SKM-1 (cell line): ENCODE results near the gene NAA30.

ENCODE experiments used
- DNase-seq: peaks from one replicate; lab custom pipeline; 2025; ENCODE audit not compliant: unreplicated experiment; lab: John Stamatoyannopoulos, UW

The NAA30 gene

GRCh38 chr14:57392830-57393229 is 2.4 kb downstream of the NAA30 start:
- no peak for DNase-seq

DNA sequence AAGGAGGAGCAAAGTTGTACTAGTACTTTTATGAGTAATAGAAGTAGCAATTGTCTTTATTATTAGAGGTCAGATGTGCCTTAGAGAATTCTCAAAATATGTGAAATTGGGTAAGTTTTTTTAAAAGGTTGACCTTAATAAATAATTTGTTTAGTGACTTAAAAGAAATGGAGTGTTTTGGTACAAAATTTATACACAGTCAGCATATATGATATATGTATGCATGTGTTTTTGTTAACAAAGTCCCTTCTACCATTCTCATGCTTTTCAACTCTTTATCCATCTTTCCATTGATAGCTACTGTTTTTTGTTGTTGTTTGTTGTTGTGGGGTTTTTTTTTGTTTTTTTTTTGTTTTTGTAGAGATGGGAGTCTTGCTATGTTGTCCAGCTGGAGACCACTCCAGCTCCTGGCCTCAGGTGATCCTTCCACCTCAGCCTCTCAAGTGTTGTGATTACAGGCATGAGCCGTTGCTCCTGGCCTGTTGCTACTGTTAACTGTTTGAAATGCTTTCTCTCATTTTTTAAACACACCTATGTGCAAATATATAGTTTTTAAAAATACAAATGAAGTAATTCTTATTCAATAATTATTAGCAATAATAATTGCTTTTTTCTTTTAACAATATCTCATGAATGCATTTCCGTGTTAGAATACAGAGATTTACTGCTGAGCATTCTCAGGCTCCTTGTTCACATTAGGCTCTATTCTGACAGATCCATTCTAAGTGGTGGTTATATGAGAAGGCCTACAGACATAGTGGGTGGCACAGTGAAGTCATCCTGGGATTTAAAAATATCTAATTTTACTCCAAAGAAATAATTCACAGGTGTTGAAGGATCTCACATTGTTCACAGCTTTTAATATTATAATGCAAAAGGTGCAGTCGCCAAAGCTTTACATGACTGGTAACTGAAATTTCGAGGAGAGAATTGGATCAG is 10.4 kb downstream of the NAA30 start:
- DNase-seq = no peak

- DNase-seq = no peak
Observed at GRCh38 chr14:57401501-57401900, 11.1 kb downstream of the NAA30 start.

DNA sequence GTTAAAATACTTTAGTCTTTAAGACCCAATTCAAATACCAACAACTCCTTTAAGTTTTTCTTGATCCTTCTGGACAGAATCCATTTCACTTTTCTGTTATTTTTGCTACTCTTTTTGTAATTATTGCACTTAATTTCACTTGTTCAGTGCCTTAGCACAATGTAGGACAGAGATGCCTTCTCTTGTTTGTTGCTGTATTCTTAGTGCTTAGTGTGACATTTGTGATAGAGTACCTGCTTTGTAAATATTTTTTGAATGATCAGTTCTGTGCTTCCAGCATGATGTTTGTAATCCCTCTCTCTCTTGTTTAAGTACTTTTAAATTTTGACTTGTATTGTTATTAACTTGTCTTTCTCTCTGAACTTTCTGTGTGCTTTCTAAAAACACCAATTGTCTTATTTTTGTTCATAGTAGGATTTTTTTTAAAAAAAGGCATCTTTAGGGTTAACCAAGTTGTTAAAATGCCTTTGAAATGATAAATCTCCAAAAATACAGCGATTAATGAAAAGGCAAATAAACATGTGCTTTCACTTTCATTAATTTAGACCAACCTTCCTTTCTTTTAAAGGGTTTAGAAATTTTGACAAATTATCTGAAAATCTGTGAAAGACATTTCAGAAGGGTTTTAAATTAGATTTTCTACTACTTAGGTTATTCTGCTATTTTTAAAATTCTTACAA is 11.9 kb downstream of the NAA30 start:
- no peak for DNase-seq

- DNase-seq = no peak
Observed at GRCh38 chr14:57403521-57403864, 13.1 kb downstream of the NAA30 start.

- no peak for DNase-seq
Observed at GRCh38 chr14:57405562-57405961, 15.2 kb downstream of the NAA30 start.

DNA sequence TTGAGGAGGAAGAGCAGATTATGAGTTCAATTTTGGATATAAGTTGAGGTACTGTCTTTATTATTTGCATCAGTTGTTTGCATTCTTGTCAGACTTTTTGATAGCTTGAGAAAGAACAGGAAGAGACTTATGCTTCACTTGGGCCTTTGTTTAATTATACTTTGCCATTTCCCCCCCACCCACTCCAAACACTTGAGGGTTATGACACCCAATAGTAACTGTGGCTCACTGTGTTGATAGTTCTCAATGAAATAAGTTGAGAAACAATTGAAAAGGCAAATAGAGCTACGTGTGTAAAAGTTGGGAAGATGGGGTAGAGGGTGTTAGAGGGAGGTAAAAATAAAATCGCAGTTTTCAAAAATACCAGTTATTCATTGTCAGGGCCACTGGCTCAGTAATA is 17.7 kb downstream of the NAA30 start:
- no peak for DNase-seq

GRCh38 chr14:57408634-57409033 is 18.2 kb downstream of the NAA30 start:
- no peak for DNase-seq

GRCh38 chr14:57412341-57412740 is 22.0 kb downstream of the NAA30 start:
- DNase-seq = no peak

DNA sequence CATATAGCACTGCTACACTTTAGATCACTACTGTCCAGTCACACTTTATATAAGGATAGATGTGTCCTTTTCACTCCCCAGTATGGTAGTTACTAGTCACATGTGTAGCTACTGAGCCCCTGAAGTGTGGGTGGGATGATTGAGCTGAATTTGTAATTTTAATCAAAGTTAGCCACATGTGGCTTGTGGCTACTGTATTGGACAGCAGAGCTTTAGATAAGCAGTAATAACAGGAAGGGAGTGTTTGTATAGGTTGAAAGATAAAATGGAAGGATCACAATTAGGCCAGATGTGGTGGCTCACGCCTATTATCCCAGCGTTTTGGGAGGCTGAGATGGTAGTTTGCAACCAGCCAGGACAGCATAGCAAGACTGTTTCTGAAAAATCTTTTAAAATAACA is 23.5 kb downstream of the NAA30 start:
- no peak for DNase-seq

- DNase-seq = no peak
Observed at GRCh38 chr14:57417228-57417627, 26.8 kb downstream of the NAA30 start.

DNA sequence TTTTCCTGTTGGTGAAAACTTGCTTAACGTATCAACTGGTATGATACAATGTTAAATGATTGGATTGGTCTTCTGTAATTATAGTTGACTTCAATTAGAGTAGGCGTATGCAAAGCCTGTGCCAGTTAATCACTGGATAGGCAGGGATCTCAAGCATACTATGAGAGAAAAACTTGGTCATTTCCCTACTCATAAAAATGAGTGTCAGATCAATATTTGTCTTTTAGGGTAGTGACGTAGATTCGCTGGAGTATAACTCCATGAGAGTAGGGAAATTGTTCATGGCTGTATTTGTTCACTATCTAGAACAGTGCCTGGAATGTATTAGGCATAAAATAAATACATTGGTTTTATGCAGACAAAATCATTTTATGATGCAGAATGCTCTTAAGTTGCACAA is 28.6 kb downstream of the NAA30 start:
- no peak for DNase-seq

- no peak for DNase-seq
Observed at GRCh38 chr14:57420033-57420432, 29.6 kb downstream of the NAA30 start.

DNA sequence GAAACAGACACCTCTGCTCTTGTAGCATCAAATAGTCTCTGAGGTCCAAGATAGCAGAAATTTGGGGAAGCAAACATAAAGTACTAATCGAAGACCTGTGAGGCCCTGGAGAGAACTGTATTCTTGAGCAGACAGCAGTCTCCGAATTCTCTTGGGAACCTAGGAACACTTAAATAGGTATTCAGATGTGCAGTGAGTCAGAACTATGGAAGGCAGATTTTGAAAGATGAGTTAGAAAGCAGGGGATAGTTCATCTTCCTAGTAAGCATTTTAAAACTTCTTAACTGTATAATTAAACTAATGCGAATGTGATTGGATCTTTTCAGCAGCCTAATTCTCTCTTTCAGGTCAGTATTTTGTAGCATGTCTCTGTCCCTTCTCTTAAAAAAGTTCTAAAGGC is 30.6 kb downstream of the NAA30 start:
- DNase-seq = no peak

DNA sequence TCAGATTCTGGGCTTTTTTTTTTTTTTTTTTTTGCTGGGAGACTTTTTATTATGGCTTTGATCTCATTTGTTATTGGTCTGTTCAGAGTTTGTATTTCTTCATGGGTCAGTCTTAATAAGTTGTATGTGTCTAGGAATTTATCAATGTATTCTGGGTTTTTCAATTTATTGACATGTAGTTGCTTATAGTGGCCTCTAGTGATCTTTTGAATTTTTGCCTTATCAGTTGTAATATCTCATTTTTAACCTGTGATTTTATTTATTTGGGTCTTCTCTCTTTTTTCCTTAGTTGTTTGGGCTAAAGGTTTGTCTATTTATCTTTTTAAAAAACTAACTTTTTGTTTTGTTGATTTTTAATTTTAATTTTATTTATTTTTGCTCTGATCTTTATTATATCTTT is 45.5 kb downstream of the NAA30 start:
- DNase-seq = no peak

- no peak for DNase-seq
Observed at GRCh38 chr14:57461777-57462320, 71.5 kb downstream of the NAA30 start.

DNA sequence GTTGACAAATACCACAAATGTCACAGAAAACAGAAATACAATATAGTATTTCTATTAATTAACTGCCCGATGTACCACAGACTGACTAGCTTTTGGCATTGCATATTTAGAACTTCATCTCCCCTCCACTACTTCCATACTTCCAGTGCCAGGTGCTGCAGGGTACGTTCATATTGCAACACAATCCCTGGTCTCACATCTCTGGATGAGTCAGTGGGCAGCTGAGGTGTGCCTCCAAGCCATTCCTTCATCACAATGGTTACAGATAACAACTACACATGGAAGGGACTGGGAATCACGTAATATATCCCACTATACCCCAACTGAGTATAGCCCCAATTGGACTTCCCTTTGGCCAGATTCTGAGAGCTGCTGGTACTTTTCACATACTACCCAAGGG is 72.2 kb downstream of the NAA30 start:
- DNase-seq = no peak

DNA sequence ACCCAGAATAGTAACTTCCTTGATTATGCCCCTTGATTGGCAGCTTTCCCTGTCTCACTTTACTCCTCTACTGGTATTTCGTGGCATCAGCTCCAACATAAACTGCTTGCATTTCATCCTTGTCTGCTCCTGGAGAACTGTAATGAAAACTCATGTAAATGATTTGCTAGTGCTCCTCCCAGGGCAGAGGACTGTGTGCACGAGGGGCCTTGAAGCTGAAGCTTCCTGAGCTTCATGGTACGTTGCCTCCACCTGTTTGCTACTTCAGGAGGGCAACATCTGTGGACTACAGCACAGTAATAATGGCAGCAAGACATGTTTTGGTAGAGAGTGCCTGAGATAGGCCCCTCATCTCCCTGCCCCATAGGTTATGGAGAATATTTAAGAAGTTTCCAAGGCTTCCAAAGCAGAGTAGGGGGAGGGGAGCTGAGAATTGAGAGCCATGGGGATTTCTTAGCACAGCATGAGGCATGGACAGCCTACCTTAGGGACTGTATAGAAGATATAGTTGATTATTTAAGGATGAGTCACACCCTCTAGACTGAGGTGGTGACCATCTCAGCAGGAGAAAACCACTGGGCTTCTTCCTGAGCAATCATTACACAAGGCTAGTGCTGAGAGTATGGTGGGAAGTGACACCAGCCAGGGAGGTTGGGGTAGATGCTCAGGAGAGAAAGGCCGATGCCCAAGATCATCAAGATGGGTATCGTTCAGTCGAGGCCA is 73.8 kb downstream of the NAA30 start:
- DNase-seq = no peak
